A549 (cell line): ENCODE measurements around the gene MYADM. TPM values are rescaled to one million over a fixed set of nuclear protein-coding genes. Genes with fewer than 3 reads are reported as not detected.

Source experiments
- ATAC-seq, 2 experiments: fragments of 200-7000 bp in 1 of 2; fragments of >200 bp in 1 of 2; cut with Nextera tagmentation in 1 of 2; cut with Tn5 transposase in 1 of 2; 3 replicates each; pipeline versions ENCODE4 v1.8.0 to v1.9.1; 2018 to 2020; ENCODE audit warnings: mild to moderate bottlenecking in 1 of 2, moderate library complexity in 1 of 2
- CTCF ChIA-PET: fragments of 300-600 bp; sonication (Branson Sonifier 250); formaldehyde crosslinking; extraction: SDS; loops from one replicate; lab custom pipeline; 2021; ENCODE audit warnings: antibody characterized with exemption, inconsistent platforms; lab: Yijun Ruan, JAX
- POLR2A ChIA-PET: fragments of 350-600 bp; formaldehyde crosslinking; extraction: SDS; loops from one replicate; lab custom pipeline; 2021; ENCODE audit warnings: antibody characterized with exemption, inconsistent platforms; lab: Yijun Ruan, JAX
- DNase-seq, 2 experiments: peaks; one replicate each; pipeline versions ENCODE4 v3.0.0 to v3.0.0-alpha.2; 2011 to 2016; ENCODE audit warnings: low read depth in 1 of 2, low spot score in 1 of 2
- FAIRE-seq: peaks from 2 replicates; lab custom pipeline; 2011; peaks lifted over from hg19 to GRCh38; lab: Jason Lieb, UNC
- H3K27ac ChIP-seq, 2 experiments: fragments of >200 bp; sonication (Bioruptor Twin); formaldehyde crosslinking; 3 replicates each; pipeline ENCODE4 v1.5.1; 2016 to 2017
- H3K4me1 ChIP-seq: fragments of >200 bp; sonication (Bioruptor Twin); formaldehyde crosslinking; 3 replicates; pipeline ENCODE4 v1.6.1; 2016
- H3K4me2 ChIP-seq: fragments of >200 bp; sonication (Bioruptor Twin); formaldehyde crosslinking; 3 replicates; pipeline ENCODE4 v1.6.1; 2016
- H3K4me3 ChIP-seq: fragments of >200 bp; sonication (Bioruptor Twin); formaldehyde crosslinking; 3 replicates; pipeline ENCODE4 v1.5.1; 2016
- H3K9me3 ChIP-seq: fragments of >200 bp; sonication (Bioruptor Twin); formaldehyde crosslinking; 3 replicates; pipeline ENCODE4 v1.6.1; 2016
- CBX8 ChIP-seq: fragments of 200-600 bp; sonication (generic); IDR thresholded peaks from 2 replicates; pipeline ENCODE4 v1.6.1; 2016
- CHD2 ChIP-seq: fragments of 150-350 bp; IDR thresholded peaks from 2 replicates; pipeline ENCODE4 v1.6.1; 2014; ENCODE audit warnings: low read length; ENCODE audit not compliant: partially characterized antibody
- CHD4 ChIP-seq: fragments of 200-600 bp; sonication (generic); IDR thresholded peaks from 2 replicates; pipeline ENCODE4 v1.6.1; 2016; ENCODE audit warnings: antibody characterized with exemption, mild to moderate bottlenecking, borderline replicate concordance
- EP300 ChIP-seq, 2 experiments: fragments of >200 bp; sonication (Bioruptor Twin); formaldehyde crosslinking; IDR thresholded peaks; 2 replicates in 1 of 2; 3 replicates in 1 of 2; pipeline ENCODE4 v1.6.1; 2016 to 2017
- FOSB ChIP-seq: fragments of 250-450 bp; sonication (Bioruptor Pico); IDR thresholded peaks from 2 replicates; pipeline ENCODE4 v1.5.0; 2020; ENCODE audit warnings: mild to moderate bottlenecking, moderate library complexity
- GATA3 ChIP-seq: IDR thresholded peaks from 2 replicates; pipeline ENCODE4 v1.6.1; 2012; ENCODE audit warnings: borderline replicate concordance
- JUN ChIP-seq, 2 experiments: fragments of >200 bp; sonication (Bioruptor Twin); formaldehyde crosslinking; IDR thresholded peaks; 2 replicates in 1 of 2; 3 replicates in 1 of 2; pipeline ENCODE4 v1.6.1; 2016 to 2017
- KDM5A ChIP-seq: fragments of 200-600 bp; sonication (generic); IDR thresholded peaks from 2 replicates; pipeline ENCODE4 v1.6.1; 2016; ENCODE audit warnings: antibody characterized with exemption, mild to moderate bottlenecking
- MAZ ChIP-seq: fragments of 150-350 bp; IDR thresholded peaks from 2 replicates; pipeline ENCODE4 v1.6.1; 2014; ENCODE audit warnings: antibody characterized with exemption, low read depth, low read length, borderline replicate concordance
- MYC ChIP-seq: IDR thresholded peaks from 2 replicates; pipeline ENCODE4 v1.6.1; 2012; ENCODE audit warnings: mild to moderate bottlenecking, inconsistent platforms, low read length, improper control_type of control experiment, borderline replicate concordance
- NFE2L2 ChIP-seq: fragments of 150-350 bp; conservative IDR thresholded peaks from 2 replicates; pipeline ENCODE4 v1.6.1; 2014; ENCODE audit warnings: low read length
- PHF8 ChIP-seq: fragments of 200-600 bp; sonication (generic); IDR thresholded peaks from 2 replicates; pipeline ENCODE4 v1.6.1; 2016; ENCODE audit warnings: low read depth, mild to moderate bottlenecking, antibody characterized with exemption, moderate library complexity, borderline replicate concordance
- POLR2AphosphoS2 ChIP-seq: conservative IDR thresholded peaks from 2 replicates; pipeline ENCODE4 v1.6.1; 2012; ENCODE audit warnings: low read length, improper control_type of control experiment, inconsistent platforms
- RFX5 ChIP-seq: fragments of 450-650 bp; IDR thresholded peaks from 2 replicates; pipeline ENCODE4 v1.7.1; 2014; ENCODE audit warnings: antibody characterized with exemption, mild to moderate bottlenecking, moderate library complexity
- SMC3 ChIP-seq: fragments of >200 bp; sonication (Bioruptor Twin); formaldehyde crosslinking; IDR thresholded peaks from 3 replicates; pipeline ENCODE4 v1.6.1; 2018; ENCODE audit warnings: inconsistent platforms
- SREBF2 ChIP-seq: fragments of 450-650 bp; IDR thresholded peaks from 2 replicates; pipeline ENCODE4 v1.6.1; 2014; ENCODE audit warnings: mild to moderate bottlenecking, moderate library complexity
- TP53 ChIP-seq: fragments of 250-450 bp; sonication (Bioruptor Pico); IDR thresholded peaks from 2 replicates; pipeline ENCODE4 v1.5.0; 2021; ENCODE audit warnings: mild to moderate bottlenecking, moderate library complexity
- ZC3H11A ChIP-seq: fragments of 450-650 bp; IDR thresholded peaks from 2 replicates; pipeline ENCODE4 v1.6.1; 2014; ENCODE audit warnings: antibody characterized with exemption, mild to moderate bottlenecking
- ZNF302 ChIP-seq: fragments of 250-450 bp; sonication (Bioruptor Pico); IDR thresholded peaks from 2 replicates; pipeline ENCODE4 v1.9.0; 2021; ENCODE audit warnings: inconsistent platforms, mild to moderate bottlenecking, moderate library complexity
- ZSCAN20 ChIP-seq: fragments of 250-450 bp; sonication (Bioruptor Pico); IDR thresholded peaks from 2 replicates; pipeline ENCODE4 v1.8.0; 2022; ENCODE audit warnings: mild to moderate bottlenecking, moderate library complexity
- WGBS: methylation state at CpG from one replicate; pipeline ENCODE4 v1.1.6; 2017; ENCODE audit errors: missing lambda C conversion rate; 5-methylcytosine and 5-hydroxymethylcytosine counted together
- polyA plus RNA-seq, 4 experiments: library from polyadenylated mRNA; depleted of rRNA in 3 of 4; stranded (reverse); fragments of >200 nt; fragmentation: RNase III in 1 of 4; extraction: RNeasy Plus Mini Kit Qiagen cat#74134 plus additional on column Dnase treatment in 1 of 4; gene quantifications; 2 replicates in 3 of 4; 3 replicates in 1 of 4; pipeline ENCODE4 v1.2.3, GENCODE V29; 2011 to 2017
- TF ChIP-seq, protein P1 (sequence below): fragments of 250-450 bp; sonication (Bioruptor Pico); IDR thresholded peaks from 2 replicates; pipeline ENCODE4 v1.5.0; 2021; ENCODE audit warnings: mild to moderate bottlenecking, moderate library complexity, borderline replicate concordance
- TF ChIP-seq, protein P2 (sequence below): fragments of 200-600 bp; sonication (generic); IDR thresholded peaks from 2 replicates; pipeline ENCODE4 v1.6.1; 2016; ENCODE audit warnings: antibody characterized with exemption, mild to moderate bottlenecking, moderate library complexity
- TF ChIP-seq, protein P3 (sequence below): fragments of 450-650 bp; IDR thresholded peaks from 2 replicates; pipeline ENCODE4 v1.6.1; 2014; ENCODE audit warnings: antibody characterized with exemption
- TF ChIP-seq, protein P4 (sequence below): fragments of >200 bp; sonication (Bioruptor Twin); formaldehyde crosslinking; IDR thresholded peaks from 3 replicates; pipeline ENCODE4 v1.5.1; 2016
- TF ChIP-seq, protein P5 (sequence below): IDR thresholded peaks from 2 replicates; pipeline ENCODE4 v1.6.1; 2012; ENCODE audit warnings: low read depth, borderline replicate concordance

Gene MYADM
- polyA plus RNA-seq, 2 of the 4 experiments (the other 2 are of a cell fraction), result 37.7 to 90.7 TPM

DNA sequence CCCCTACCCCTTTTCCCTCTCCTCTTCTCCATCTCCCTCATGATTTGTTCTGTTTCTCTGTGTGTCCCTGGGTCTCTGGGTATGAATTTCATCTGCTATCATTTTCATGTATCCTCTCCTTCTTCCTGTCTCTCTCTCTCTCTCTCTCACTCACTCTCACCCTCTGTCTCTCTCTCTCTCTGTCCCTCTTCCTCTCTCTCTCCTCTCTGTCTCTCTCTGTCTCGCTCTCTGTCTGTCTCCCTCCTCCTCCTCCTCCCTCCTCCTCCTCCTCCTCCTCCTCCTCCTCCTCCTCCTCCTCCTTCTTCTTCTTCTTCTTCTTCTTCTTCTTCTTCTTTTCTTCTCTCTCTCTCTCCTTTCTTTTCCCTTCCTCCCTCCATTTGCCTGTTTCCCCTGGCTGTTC is 38.1 kb downstream of the MYADM start:
- Histone ChIP-seq H3K4me2 (no peak overlapping the region), H3K4me3 (no peak overlapping the region), H3K4me1 (peaks cover 42% of the 10 kb centered on the region), H3K9me3 (no peaks in the 10 kb centered on the region), H3K27ac (no peak overlapping the region)
- ATAC-seq (no peak), FAIRE-seq (no peak), DNase-seq (no peak)
- TF ChIP-seq SREBF2 (no peak), JUN (IDR thresholded peaks at IDR 0.05) (no peak), EP300 (IDR thresholded peaks at IDR 0.05) (no peak), ZNF302 (CRISPR knock-in tag) (no peak), MYC (no peak), CBX8 (no peak), GATA3 (no peak), CHD2 (no peak), KDM5A (no peak), ZC3H11A (no peak), FOSB (CRISPR knock-in tag) (no peak), MAZ (no peak), ZSCAN20 (CRISPR knock-in tag) (no peak), TP53 (CRISPR knock-in tag) (no peak)
- TF ChIP-seq, protein P1, sequence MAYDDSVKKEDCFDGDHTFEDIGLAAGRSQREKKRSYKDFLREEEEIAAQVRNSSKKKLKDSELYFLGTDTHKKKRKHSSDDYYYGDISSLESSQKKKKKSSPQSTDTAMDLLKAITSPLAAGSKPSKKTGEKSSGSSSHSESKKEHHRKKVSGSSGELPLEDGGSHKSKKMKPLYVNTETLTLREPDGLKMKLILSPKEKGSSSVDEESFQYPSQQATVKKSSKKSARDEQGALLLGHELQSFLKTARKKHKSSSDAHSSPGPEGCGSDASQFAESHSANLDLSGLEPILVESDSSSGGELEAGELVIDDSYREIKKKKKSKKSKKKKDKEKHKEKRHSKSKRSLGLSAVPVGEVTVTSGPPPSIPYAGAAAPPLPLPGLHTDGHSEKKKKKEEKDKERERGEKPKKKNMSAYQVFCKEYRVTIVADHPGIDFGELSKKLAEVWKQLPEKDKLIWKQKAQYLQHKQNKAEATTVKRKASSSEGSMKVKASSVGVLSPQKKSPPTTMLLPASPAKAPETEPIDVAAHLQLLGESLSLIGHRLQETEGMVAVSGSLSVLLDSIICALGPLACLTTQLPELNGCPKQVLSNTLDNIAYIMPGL (CRISPR knock-in tag), result no peak
- WGBS, result 84% methylated on average over 1 of the region's 1 CpG
- ChIA-PET CTCF (interaction anchor here (0.6 to 3.2 kb wide), 23 partner anchors 9 to 196 kb away, joined by 3 to 63 read pairs (median 8); partner anchors contain the start of gene OSCAR), POLR2A (no interaction called here)

DNA sequence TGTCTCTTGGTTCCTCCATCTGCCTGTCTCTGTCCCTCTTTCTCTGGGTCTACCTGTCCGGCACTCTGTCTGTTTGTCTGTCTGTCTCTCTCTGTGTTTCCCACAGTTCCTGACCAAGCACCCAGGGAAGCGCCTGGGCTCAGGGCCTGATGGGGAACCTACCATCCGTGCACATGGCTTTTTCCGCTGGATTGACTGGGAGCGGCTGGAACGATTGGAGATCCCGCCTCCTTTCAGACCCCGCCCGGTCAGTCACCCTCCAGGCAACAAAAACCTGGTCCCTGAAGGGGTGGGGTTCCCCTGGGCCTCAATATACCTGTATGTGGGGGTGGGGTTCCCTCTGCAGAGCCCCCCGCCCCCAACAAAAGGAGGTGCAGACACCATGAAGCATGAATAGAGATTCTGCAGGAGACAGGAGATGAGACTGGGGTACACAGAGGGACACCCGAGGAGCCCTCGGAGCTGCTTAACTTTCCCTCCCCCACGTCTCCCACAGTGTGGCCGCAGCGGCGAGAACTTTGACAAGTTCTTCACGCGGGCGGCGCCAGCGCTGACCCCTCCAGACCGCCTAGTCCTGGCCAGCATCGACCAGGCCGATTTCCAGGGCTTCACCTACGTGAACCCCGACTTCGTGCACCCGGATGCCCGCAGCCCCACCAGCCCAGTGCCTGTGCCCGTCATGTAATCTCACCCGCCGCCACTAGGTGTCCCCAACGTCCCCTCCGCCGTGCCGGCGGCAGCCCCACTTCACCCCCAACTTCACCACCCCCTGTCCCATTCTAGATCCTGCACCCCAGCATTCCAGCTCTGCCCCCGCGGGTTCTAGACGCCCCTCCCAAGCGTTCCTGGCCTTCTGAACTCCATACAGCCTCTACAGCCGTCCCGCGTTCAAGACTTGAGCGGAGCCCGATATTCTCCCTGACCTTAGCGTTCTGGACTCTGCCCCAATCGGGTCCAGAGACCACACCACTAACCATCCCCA is 38.8 kb downstream of the MYADM start:
- Histone ChIP-seq H3K4me3 (peak overlapping the region; percentile 19; the same call in 1 of the 3 replicates), H3K27ac (peak overlapping the region; percentile 9 to 82; a peak in 4 of 6 replicates), H3K4me1 (peaks cover 42% of the 10 kb centered on the region), H3K9me3 (no peaks in the 10 kb centered on the region), H3K4me2 (peak overlapping the region; percentile 92)
- DNase-seq (peak in 1 of 2 experiments; percentile 92), FAIRE-seq (no peak), ATAC-seq (peak; percentile 57 to 65)
- WGBS, result 18% methylated on average over 47 of the region's 48 CpGs
- ChIA-PET POLR2A (interaction anchor here (2.0 kb wide), 1 partner anchor 74 kb away, joined by 8 read pairs; no protein-coding TSS in a partner anchor), CTCF (interaction anchor here (0.6 to 3.2 kb wide), 41 partner anchors 10 to 248 kb away, joined by 3 to 63 read pairs (median 5); partner anchors contain the start of gene OSCAR)
- TF ChIP-seq CHD2 (no peak), POLR2AphosphoS2 (no peak), ZSCAN20 (CRISPR knock-in tag) (no peak), CBX8 (no peak), SMC3 (peak; percentile 93), NFE2L2 (no peak), RFX5 (no peak), CHD4 (no peak), ZNF302 (CRISPR knock-in tag) (no peak), GATA3 (no peak), FOSB (CRISPR knock-in tag) (no peak), EP300 (IDR thresholded peaks at IDR 0.05) (no peak), PHF8 (no peak), MYC (no peak)
- TF ChIP-seq, protein P2, sequence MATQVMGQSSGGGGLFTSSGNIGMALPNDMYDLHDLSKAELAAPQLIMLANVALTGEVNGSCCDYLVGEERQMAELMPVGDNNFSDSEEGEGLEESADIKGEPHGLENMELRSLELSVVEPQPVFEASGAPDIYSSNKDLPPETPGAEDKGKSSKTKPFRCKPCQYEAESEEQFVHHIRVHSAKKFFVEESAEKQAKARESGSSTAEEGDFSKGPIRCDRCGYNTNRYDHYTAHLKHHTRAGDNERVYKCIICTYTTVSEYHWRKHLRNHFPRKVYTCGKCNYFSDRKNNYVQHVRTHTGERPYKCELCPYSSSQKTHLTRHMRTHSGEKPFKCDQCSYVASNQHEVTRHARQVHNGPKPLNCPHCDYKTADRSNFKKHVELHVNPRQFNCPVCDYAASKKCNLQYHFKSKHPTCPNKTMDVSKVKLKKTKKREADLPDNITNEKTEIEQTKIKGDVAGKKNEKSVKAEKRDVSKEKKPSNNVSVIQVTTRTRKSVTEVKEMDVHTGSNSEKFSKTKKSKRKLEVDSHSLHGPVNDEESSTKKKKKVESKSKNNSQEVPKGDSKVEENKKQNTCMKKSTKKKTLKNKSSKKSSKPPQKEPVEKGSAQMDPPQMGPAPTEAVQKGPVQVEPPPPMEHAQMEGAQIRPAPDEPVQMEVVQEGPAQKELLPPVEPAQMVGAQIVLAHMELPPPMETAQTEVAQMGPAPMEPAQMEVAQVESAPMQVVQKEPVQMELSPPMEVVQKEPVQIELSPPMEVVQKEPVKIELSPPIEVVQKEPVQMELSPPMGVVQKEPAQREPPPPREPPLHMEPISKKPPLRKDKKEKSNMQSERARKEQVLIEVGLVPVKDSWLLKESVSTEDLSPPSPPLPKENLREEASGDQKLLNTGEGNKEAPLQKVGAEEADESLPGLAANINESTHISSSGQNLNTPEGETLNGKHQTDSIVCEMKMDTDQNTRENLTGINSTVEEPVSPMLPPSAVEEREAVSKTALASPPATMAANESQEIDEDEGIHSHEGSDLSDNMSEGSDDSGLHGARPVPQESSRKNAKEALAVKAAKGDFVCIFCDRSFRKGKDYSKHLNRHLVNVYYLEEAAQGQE, result no peak
- TF ChIP-seq, protein P3, sequence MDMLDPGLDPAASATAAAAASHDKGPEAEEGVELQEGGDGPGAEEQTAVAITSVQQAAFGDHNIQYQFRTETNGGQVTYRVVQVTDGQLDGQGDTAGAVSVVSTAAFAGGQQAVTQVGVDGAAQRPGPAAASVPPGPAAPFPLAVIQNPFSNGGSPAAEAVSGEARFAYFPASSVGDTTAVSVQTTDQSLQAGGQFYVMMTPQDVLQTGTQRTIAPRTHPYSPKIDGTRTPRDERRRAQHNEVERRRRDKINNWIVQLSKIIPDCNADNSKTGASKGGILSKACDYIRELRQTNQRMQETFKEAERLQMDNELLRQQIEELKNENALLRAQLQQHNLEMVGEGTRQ, result no peak
- TF ChIP-seq, protein P4, sequence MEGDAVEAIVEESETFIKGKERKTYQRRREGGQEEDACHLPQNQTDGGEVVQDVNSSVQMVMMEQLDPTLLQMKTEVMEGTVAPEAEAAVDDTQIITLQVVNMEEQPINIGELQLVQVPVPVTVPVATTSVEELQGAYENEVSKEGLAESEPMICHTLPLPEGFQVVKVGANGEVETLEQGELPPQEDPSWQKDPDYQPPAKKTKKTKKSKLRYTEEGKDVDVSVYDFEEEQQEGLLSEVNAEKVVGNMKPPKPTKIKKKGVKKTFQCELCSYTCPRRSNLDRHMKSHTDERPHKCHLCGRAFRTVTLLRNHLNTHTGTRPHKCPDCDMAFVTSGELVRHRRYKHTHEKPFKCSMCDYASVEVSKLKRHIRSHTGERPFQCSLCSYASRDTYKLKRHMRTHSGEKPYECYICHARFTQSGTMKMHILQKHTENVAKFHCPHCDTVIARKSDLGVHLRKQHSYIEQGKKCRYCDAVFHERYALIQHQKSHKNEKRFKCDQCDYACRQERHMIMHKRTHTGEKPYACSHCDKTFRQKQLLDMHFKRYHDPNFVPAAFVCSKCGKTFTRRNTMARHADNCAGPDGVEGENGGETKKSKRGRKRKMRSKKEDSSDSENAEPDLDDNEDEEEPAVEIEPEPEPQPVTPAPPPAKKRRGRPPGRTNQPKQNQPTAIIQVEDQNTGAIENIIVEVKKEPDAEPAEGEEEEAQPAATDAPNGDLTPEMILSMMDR, result peak; percentile 88
- TF ChIP-seq, protein P5, sequence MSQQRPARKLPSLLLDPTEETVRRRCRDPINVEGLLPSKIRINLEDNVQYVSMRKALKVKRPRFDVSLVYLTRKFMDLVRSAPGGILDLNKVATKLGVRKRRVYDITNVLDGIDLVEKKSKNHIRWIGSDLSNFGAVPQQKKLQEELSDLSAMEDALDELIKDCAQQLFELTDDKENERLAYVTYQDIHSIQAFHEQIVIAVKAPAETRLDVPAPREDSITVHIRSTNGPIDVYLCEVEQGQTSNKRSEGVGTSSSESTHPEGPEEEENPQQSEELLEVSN, result no peak
